NCI-H2107 (cell line): ENCODE results near the gene ABCA4.
"Not testable (repeated sequence)": the region's sequence is repeated elsewhere in the genome, so short reads cannot be mapped to it uniquely, and the experiment has no call there.

Experiments
- DNase-seq: peaks from one replicate; lab custom pipeline; 2025; lab: John Stamatoyannopoulos, UW

The ABCA4 gene

GRCh38 chr1:94120991-94121390 is at the start of gene ABCA4:
TSS of gene ABCA4 (minus strand) at chr1:94121148. CDS start at chr1:94121045, 103 bp downstream.
- no peak for DNase-seq

GRCh38 chr1:94169126-94169525 is 48.2 kb upstream of the ABCA4 start:
- no peak for DNase-seq

- no peak for DNase-seq
These were observed 44.9 kb upstream of the ABCA4 start for GRCh38 chr1:94165843-94166242.

- not testable (repeated sequence) for DNase-seq
These were observed 43.9 kb upstream of the ABCA4 start for GRCh38 chr1:94164885-94165284.

- DNase-seq: not testable (repeated sequence)
These were observed 43.2 kb upstream of the ABCA4 start for GRCh38 chr1:94164121-94164520.

GRCh38 chr1:94163249-94163648 is 42.3 kb upstream of the ABCA4 start:
- DNase-seq: not testable (repeated sequence)

- no peak for DNase-seq
These were observed 39.9 kb upstream of the ABCA4 start for GRCh38 chr1:94160811-94161210.

- no peak for DNase-seq
These were observed 35.2 kb upstream of the ABCA4 start for GRCh38 chr1:94156096-94156625.

- DNase-seq: no peak
These were observed 34.0 kb upstream of the ABCA4 start for GRCh38 chr1:94154989-94155388.

- no peak for DNase-seq
These were observed 32.2 kb upstream of the ABCA4 start for GRCh38 chr1:94153133-94153532.

GRCh38 chr1:94149166-94149565 is 28.2 kb upstream of the ABCA4 start:
- not testable (repeated sequence) for DNase-seq

- no peak for DNase-seq
These were observed 25.3 kb upstream of the ABCA4 start for GRCh38 chr1:94146273-94146672.

GRCh38 chr1:94144836-94145235 is 23.9 kb upstream of the ABCA4 start:
- no peak for DNase-seq

GRCh38 chr1:94143809-94144176 is 22.8 kb upstream of the ABCA4 start:
- DNase-seq: no peak

GRCh38 chr1:94143173-94143808 is 22.3 kb upstream of the ABCA4 start:
- no peak for DNase-seq

- no peak for DNase-seq
These were observed 21.6 kb upstream of the ABCA4 start for GRCh38 chr1:94142583-94142982.

- no peak for DNase-seq
These were observed 21.1 kb upstream of the ABCA4 start for GRCh38 chr1:94142022-94142421.

- DNase-seq: no peak
These were observed 11.2 kb upstream of the ABCA4 start for GRCh38 chr1:94132111-94132510.

GRCh38 chr1:94130851-94131595 is 10.1 kb upstream of the ABCA4 start:
- no peak for DNase-seq

GRCh38 chr1:94126651-94127050 is 5.7 kb upstream of the ABCA4 start:
- no peak for DNase-seq

- no peak for DNase-seq
These were observed 4.9 kb upstream of the ABCA4 start for GRCh38 chr1:94125551-94126514.

GRCh38 chr1:94124538-94124937 is 3.6 kb upstream of the ABCA4 start:
- no peak for DNase-seq
